GM10847 (cell line): Measurements from ENCODE around the gene ZNF654.

Experiments
- POLR2A ChIP-seq: IDR thresholded peaks from 2 replicates; pipeline ENCODE4 v1.6.1; 2011; ENCODE audit not compliant: insufficient read length; ENCODE audit errors: extremely low read depth

ZNF654 gene

GRCh38 chr3:88058581-88059379 is at the start of gene ZNF654, which contains the start of gene CGGBP1:
ZNF654 (plus strand) TSS chr3:88059255; CDS start chr3:88059320, 65 bp downstream.
CGGBP1 (minus strand) TSS chr3:88059005; CDS start chr3:88055976, 3,029 bp downstream.
- peak; percentile 79 for TF ChIP-seq POLR2A

- TF ChIP-seq POLR2A, result no peak
Observed at GRCh38 chr3:88010810-88011209, 48.2 kb upstream of the ZNF654 start.

- no peak for TF ChIP-seq POLR2A
Observed at GRCh38 chr3:88013592-88013991, 45.5 kb upstream of the ZNF654 start.

GRCh38 chr3:88019024-88019423 is 40.0 kb upstream of the ZNF654 start:
- no peak for TF ChIP-seq POLR2A

GRCh38 chr3:88025001-88025552 is 34.0 kb upstream of the ZNF654 start:
- no peak for TF ChIP-seq POLR2A

GRCh38 chr3:88028876-88029275 is 30.2 kb upstream of the ZNF654 start:
- no peak for TF ChIP-seq POLR2A

- TF ChIP-seq POLR2A, result no peak
Observed at GRCh38 chr3:88030210-88030609, 28.8 kb upstream of the ZNF654 start.

GRCh38 chr3:88031642-88032077 is 27.4 kb upstream of the ZNF654 start:
- no peak for TF ChIP-seq POLR2A

GRCh38 chr3:88032245-88032644 is 26.8 kb upstream of the ZNF654 start:
- TF ChIP-seq POLR2A, result no peak

GRCh38 chr3:88033079-88033478 is 26.0 kb upstream of the ZNF654 start:
- no peak for TF ChIP-seq POLR2A

- no peak for TF ChIP-seq POLR2A
Observed at GRCh38 chr3:88033808-88034207, 25.2 kb upstream of the ZNF654 start.

GRCh38 chr3:88034491-88035275 is 24.4 kb upstream of the ZNF654 start:
- TF ChIP-seq POLR2A, result no peak

GRCh38 chr3:88036221-88036620 is 22.8 kb upstream of the ZNF654 start:
- no peak for TF ChIP-seq POLR2A

- no peak for TF ChIP-seq POLR2A
Observed at GRCh38 chr3:88038566-88038965, 20.5 kb upstream of the ZNF654 start.

- TF ChIP-seq POLR2A, result no peak
Observed at GRCh38 chr3:88040529-88040928, 18.5 kb upstream of the ZNF654 start.

GRCh38 chr3:88041005-88041404 is 18.1 kb upstream of the ZNF654 start:
- TF ChIP-seq POLR2A, result no peak
